GM23338 (cell line): ENCODE measurements around the gene COL6A1.

Source experiments
- CREB1 ChIP-seq: fragments of 250-450 bp; sonication (Bioruptor Pico); IDR thresholded peaks from 2 replicates; pipeline ENCODE4 v1.5.0; 2020; ENCODE audit warnings: low read depth, mild to moderate bottlenecking, moderate library complexity
- CTCF ChIP-seq, 2 experiments: fragments of 200-600 bp in 1 of 2; sonication (generic) in 1 of 2; conservative IDR thresholded peaks; 2 replicates each; pipeline versions ENCODE4 v1.5.1 to v1.6.1; 2016 to 2017; ENCODE audit warnings: antibody characterized with exemption in 2 of 2, low read depth in 2 of 2, mild to moderate bottlenecking in 2 of 2, moderate library complexity in 1 of 2
- REST ChIP-seq: IDR thresholded peaks from one replicate; pipeline ENCODE4 v1.6.1; 2018; ENCODE audit warnings: antibody characterized with exemption; ENCODE audit not compliant: unreplicated experiment
- ZNF331 ChIP-seq: fragments of 250-450 bp; sonication (Bioruptor Pico); IDR thresholded peaks from 2 replicates; pipeline ENCODE4 v1.5.0; 2020; ENCODE audit warnings: low read depth, mild to moderate bottlenecking, moderate library complexity

- no peak for TF ChIP-seq REST
- TF ChIP-seq ZNF331 (CRISPR knock-in tag), result no peak
- TF ChIP-seq CTCF (conservative IDR thresholded peaks at IDR 0.05; ENCODE audit: low read depth in 2 of 2), result no peak
- no peak for TF ChIP-seq CREB1
These were observed 10.2 kb downstream of the COL6A1 start for GRCh38 chr21:45991606-45992300.
